ENCODE data around the gene SLC38A10. TPM values are rescaled to one million over a fixed set of nuclear protein-coding genes. Genes with fewer than 3 reads are reported as not detected.

SLC38A10 gene
- total and polyA plus RNA-seq, 10 of the 15 experiments (the other 5 are each of a cell fraction or from before 2014, with no cell fraction given): 0.52 to 67.9 (median 22.1) TPM

DNA sequence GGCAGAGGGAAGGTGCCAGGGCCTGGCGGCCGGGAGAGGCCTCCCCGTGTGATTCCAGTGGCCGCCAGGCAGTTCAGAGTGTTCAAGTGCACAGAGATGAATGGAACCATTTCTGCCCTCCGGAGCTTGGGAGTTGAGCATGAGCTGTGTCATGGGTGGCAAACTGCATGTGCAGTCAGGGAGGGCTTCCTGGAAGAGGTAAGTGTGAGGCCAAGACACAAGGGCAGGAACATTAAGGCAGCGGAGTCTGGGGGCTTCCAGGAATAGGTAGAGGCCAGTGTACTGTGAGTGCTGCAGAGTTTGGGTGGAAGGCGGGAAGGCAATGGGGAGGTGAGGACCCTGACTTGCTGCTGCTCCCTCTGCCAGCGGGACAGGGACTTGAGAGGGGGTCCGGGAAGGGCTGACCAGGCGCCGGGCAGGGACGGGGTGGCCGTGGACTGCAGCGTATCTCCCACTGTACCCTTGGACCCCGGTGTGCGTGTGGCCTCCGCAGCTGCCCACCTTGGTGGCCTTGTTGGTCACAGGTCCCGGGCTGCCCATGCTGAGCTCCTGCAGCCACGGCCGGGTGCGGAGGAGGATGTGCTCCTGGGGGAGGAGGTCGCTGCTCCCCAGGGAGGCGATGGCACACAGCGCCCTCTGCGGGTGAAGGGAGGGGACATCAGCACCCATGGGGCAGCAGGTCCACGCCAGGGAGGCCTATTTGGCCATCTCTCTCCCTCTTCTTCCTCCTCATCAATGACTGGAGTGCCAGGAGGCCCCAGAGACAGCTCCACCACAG, 64.9 kb downstream of the SLC38A10 start:
- Histone ChIP-seq H3K9ac (ENCODE audit: control insufficient read depth, insufficient read depth, low read length) (no peak overlapping the region), H3K9me3 (replicated peaks; ENCODE audit: control insufficient read depth, insufficient read depth, low read length) (no peaks in the 10 kb centered on the region), H3K27ac (ENCODE audit: control insufficient read depth, insufficient read depth) (no peak overlapping the region), H3K4me1 (ENCODE audit: control insufficient read depth, insufficient read depth, low read length) (peaks cover 14% of the 10 kb centered on the region), H3K36me3 (ENCODE audit: control insufficient read depth in 2 of 2, insufficient read depth in 2 of 2, low read length in 1 of 2) (peaks cover 4 to 12% of the 10 kb centered on the region in 2 experiments; a peak in 3 of 4 replicates), H3K4me3 (no peak overlapping the region), H2AFZ (ENCODE audit: control insufficient read depth, low read depth, low read length) (no peak overlapping the region), H3K27me3 (replicated peaks in 1 of 2; ENCODE audit: control insufficient read depth in 2 of 2, insufficient read depth in 2 of 2, low read length in 1 of 2) (no peaks in the 10 kb centered on the region), H3K79me2 (ENCODE audit: control insufficient read depth, insufficient read depth, low read length) (no peaks in the 10 kb centered on the region), H3K4me2 (ENCODE audit: control insufficient read depth, insufficient read depth) (no peak overlapping the region), H4K20me1 (ENCODE audit: control insufficient read depth, insufficient read depth) (no peaks in the 10 kb centered on the region)
- POLR2A ChIA-PET: no interaction called here
- CTCF ChIA-PET: interaction anchor here (0.7 to 0.9 kb wide), 2 partner anchors 9 to 85 kb away, joined by 3 read pairs; partner anchors contain the start of genes NDUFAF8 and TEPSIN
- SMC1A ChIA-PET (ENCODE audit: uncharacterized antibody, unreplicated experiment): interaction anchor here (0.9 kb wide), 1 partner anchor 8 kb away, joined by 3 read pairs; the partner anchor contains the start of genes NDUFAF8 and TEPSIN
- 72% methylated on average over 25 of the region's 26 CpGs for WGBS (ENCODE audit: insufficient coverage, insufficient replicate concordance, low lambda C conversion rate, missing lambda C conversion rate)
- ATAC-seq: no peak
- DNase-seq (ENCODE audit: low read depth, low spot score): no peak
- no TSS peak for BruUV-seq (replicated peaks)
- no peak for TF ChIP-seq CREB1 (IDR thresholded peaks at IDR 0.05; ENCODE audit: low read depth)
- TF ChIP-seq ZNF592 (IDR thresholded peaks at IDR 0.05): no peak
- TF ChIP-seq RAD21 (IDR thresholded peaks at IDR 0.05; ENCODE audit: insufficient read depth, low read depth, low read length): peak; percentile 48
- TF ChIP-seq HDAC2 (IDR thresholded peaks at IDR 0.05): no peak
- peak in 2 of 3 experiments; percentile 1 to 32; a peak in 2 of 6 replicates for TF ChIP-seq CTCF (IDR thresholded peaks at IDR 0.05 in 2 of 3, conservative IDR thresholded peaks at IDR 0.05 in 1 of 3; ENCODE audit: control insufficient read depth in 2 of 3, extremely low read depth in 1 of 3, insufficient read depth in 1 of 3, low read depth in 3 of 3, low read length in 3 of 3)
- no peak for TF ChIP-seq IRF4 (IDR thresholded peaks at IDR 0.05; ENCODE audit: low read depth, low read length)
- intact Hi-C loops (cut with micrococcal nuclease; ENCODE audit: unreplicated experiment) (no loop called here), in situ Hi-C loops (cut with MboI) (loop anchor here (25.0 kb wide), 1 partner anchor 218 kb away; no protein-coding TSS in a partner anchor)
- no peak for FAIRE-seq
- RAD21 ChIA-PET (ENCODE audit: unreplicated experiment): interaction anchor here (0.7 kb wide), 1 partner anchor 86 kb away, joined by 3 read pairs; no protein-coding TSS in a partner anchor
